GM19238 (cell line): ENCODE measurements around the gene HES7.

Experiments used
- DNase-seq: peaks from one replicate; pipeline ENCODE4 v3.0.0; 2011; ENCODE audit warnings: low spot score; ENCODE audit not compliant: insufficient read length

Gene HES7

GRCh38 chr17:8155231-8155995 is 31.5 kb upstream of the HES7 start:
- no peak for DNase-seq

GRCh38 chr17:8154608-8155155 is 30.8 kb upstream of the HES7 start:
- DNase-seq = no peak

- DNase-seq = no peak
Observed at GRCh38 chr17:8153957-8154607, 30.2 kb upstream of the HES7 start.

DNA sequence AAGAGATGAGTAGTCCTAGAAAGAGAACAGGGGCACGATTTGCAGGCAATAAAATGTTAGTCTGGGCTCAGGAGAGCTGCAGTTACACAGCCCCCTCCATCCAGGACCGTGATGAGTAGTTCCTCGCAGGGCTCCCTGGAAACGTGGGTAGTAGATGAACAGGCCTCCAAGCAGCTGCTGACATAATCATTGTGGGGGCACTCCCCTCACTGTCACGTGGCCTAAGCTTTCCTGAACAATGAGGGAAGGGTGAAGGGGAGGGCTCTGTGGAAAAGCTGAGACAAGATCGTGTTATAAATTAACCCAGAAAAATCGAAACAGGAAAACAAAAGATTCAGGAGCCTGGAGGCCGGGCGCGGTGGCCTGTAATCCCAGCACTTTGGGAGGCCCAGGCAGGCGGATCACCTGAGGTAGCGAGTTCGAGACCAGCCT is 29.6 kb upstream of the HES7 start:
- DNase-seq = no peak

DNA sequence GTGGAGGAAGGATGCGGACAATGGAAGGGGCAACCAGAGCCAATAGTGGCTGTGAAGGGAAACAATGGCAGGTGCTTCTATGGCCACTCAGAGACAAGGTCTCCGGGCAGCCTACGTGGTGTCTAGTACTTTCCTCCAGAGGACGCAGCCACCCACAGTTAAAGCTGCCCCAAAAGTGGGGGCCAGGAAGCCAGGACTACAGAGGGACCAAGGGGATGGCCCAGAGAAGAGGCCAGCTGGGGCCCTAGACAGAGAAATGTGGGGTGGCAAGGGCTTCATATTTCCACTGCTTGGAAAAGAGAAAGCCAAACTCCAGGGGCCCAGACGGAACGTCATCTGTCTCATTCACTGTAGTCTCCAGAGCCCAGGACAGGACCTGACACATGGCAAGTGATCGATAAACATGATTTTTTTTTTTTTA is 29.1 kb upstream of the HES7 start:
- no peak for DNase-seq

DNA sequence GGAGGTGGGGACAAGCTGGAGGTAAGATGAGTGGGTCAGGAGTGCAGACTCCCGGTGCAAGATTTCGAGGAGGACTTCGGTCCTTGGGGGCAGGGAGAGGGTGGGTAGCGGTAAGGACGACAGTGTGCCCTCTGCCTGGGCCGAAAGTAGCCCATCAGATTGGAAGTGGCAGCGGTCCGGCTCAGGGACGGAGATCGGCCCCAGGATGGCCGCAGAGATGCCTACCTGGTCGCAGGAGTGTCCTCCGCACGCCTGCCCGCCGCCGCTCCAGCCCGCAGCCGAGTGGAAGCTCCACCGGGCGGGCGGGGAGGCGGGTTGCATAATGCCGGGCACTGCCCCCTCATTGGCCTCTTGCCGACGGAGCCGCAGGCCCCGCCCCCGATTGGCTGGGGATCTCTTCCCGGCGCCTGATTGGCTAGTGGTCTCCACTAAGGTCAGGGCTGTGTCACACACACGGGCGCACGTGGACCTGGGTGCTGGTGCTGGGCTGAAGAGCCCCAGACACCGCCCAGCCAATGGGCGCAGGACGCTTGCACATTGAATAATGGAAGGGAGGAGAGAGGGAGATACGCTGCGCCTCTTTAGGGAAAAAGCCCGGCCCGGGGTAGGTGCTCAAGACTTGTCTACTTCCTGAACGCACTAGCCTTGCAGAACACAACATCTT is 28.3 kb upstream of the HES7 start, which contains the start of gene PER1:
PER1 (minus strand) TSS at position 293 of the 664 bp plus-strand sequence. CDS start 1,698 bp downstream, outside the sequence.
- DNase-seq = peak; percentile 77

- DNase-seq = no peak
Observed at GRCh38 chr17:8151641-8152111, 27.8 kb upstream of the HES7 start.

DNA sequence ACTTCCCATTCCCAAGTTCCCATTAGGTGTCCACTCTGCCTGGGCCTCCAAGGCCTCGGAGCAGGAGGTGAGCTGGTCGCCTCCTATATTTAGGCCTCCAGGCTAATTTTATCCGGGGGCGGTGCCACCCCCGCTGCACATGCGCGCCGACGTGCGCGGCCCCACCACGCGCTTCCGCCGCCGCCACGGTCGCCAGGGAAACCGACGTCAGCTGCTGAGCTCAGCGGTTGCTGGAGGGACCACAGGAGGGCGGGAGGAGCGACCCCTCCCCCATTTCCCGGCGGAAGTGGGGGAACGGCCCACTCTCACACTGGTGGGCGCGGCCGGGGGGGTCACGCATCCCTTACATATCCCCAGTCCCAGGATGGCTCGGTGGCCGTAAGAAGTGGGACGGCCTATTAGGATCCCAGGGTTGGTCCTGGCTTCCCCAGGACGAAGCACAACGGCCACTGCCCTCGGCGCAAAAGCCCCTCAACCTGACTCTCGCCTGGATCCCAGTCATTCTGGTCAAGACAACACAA is 27.3 kb upstream of the HES7 start:
- DNase-seq = peak; percentile 84

DNA sequence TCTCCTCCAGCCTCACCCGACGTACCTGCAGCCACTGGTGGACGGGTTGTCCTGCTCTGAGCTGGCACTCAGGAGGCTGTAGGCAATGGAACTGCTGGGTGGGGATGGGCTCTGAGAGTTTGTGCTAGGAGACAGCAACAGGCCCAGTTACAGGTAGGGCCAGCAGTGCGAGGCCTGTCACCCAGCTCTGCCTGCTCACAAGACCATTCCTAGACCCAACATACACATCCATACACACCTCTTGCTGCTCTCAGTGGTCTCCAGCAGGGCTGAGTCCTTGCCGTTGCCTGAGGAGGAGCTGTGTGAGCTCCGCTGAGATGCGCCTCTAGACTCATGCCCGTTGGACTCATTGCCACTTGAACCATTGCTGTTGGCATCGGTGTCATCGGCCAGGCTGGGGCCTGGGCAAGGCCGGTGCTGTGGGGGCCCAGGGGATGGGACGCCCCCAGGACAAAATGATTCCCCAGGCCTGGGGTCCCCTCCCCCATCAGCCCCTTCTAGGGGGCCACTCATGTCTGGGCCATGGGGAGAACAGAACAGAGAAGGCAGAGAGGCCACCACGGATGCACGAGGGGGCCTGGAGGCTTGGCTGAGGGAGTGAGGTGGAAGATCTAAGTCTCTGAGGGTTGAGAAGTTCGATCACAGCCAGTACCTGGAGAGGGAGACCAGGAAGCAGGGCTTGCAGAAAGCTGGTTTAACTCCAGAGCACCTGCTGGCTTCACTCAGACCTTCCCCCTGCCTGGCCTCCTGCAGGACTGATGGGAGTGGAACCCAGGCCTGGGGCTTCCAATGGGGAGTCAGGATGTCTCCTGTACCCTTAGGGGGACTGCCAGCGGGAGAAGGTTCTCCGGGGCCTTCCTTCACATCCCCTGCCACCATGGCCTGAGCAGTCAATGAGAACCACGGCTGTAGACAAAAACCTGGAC is 26.6 kb upstream of the HES7 start:
- DNase-seq = no peak

GRCh38 chr17:8149419-8150193 is 25.7 kb upstream of the HES7 start:
- no peak for DNase-seq

DNA sequence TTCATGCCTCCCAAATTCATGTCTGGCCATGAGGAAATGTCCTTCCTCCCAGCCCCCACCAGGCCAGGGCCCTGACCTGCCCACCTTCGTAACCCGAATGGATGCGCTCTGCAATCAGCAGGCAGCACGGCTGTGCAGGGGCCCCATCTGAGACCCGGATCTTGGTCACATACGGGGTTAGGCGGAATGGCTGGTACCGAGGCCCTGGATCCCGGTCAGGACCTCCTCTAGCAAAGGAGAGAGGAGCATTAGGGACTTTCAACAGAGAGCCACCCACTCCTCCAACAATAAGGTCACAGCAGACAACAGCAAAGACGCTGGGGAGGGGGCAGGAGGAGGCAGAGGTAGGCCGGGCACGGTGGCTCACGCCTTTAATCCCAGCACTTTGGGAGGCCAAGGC is 24.7 kb upstream of the HES7 start:
- DNase-seq = no peak

GRCh38 chr17:8147805-8148404 is 24.0 kb upstream of the HES7 start:
- no peak for DNase-seq

DNA sequence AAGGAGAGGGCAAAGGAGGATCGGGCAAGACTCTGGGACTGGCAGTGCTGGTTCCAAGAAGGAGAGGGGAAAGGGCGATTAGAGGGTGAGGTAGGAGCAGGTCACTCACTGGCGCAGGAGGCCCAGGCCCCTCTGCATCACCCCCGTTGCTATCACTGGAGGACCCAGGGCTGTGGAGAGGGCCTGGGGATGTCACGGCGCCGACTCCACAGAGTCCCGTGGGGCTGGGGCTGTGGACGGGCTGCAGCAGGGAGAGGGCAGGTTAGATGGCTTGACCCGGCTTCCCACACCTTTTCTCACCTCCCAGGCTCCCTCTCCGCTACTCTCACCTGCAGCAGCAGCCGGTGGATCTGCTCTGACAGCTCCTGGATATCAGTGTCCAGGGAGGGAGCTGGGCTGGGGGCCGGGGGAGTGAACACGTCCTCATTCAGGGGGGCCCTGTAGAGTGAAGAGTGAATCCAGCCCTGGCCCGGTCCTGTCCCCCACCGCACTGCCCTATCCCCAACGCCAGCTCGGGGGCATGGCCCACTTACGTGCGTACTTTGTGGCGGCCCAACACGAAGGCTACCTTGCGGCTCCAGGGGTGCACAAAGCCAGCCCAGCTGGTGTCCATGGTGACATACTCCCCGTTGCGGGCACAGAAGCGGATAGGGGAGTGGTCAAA is 23.4 kb upstream of the HES7 start:
- no peak for DNase-seq

DNA sequence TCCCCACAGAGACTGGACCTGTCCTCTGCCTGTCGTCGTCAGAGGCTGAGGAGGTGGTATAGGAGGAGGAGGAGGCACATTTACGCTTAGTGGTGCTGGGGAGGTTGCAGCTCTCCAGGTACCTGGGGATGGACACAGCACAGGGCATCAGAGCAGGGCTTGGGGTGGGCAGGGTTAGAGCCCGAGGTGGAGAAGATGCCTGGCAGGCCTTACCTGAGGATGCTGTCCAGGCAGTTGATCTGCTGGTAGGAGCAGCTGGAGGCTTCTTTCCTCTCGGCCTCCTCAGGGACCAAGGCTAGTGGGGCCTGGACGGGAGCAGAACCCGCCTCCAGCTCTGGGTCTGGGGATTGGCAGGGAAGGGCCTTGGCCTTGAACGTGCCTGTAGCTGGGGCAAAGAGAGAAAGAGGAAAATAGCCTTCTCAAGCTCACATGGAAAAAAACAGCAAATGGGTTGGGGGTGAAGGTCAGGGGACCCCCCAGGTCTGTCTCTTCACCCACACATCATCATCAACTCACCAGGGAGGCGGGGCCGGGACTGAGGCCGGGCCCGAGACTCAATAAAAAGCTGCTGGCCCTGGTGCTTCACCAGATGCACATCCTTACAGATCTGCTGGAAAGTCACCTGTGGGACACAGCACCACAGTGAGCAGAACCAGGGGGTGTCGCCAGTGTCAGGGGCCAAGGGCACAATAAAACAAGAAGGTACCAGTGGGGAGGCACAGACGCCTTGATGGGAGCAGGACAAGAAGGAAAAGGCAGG is 22.7 kb upstream of the HES7 start:
- DNase-seq = no peak

DNA sequence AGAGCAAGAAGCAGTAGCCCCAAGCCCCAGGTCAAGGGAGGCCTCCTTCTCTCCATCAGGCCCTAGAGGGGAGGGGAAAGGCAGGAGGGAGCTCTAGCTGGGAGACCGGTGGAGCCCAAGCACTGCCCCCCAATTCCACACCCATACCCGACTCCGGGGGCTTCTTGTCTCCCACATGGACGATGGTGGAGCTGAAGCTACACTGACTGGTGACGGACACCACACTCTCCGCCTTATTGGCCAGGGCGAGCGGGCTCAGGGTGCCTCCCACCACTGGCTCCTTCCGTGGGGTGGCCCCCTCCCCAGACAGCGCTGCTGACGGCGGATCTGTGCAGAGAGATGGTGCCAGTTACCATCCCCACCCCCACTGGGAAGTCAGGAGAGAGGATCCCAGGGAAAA is 21.9 kb upstream of the HES7 start:
- DNase-seq = no peak

GRCh38 chr17:8144401-8145231 is 20.7 kb upstream of the HES7 start:
- no peak for DNase-seq
